ENCODE results near the gene SH3GL1. TPM values are rescaled to one million over a fixed set of nuclear protein-coding genes. Genes with fewer than 3 reads are reported as not detected.
A peak's percentile ranks its signal among the peaks of the same experiment; 100 is the strongest.
"Not testable (repeated sequence)": the region's sequence is repeated elsewhere in the genome, so short reads cannot be mapped to it uniquely, and the experiment has no call there.

Gene SH3GL1
- total and polyA plus RNA-seq, 2 experiments from 2014 or later: 81.7 to 114 TPM

- Histone ChIP-seq H3K79me2 (no peaks in the 10 kb centered on the region), H3K9me2 (replicated peaks; ENCODE audit: insufficient read depth) (no peaks in the 10 kb centered on the region), H3K27me3 (no peaks in the 10 kb centered on the region), H3K4me2 (no peak overlapping the region), H4K20me1 (ENCODE audit: insufficient read depth, poor library complexity, severe bottlenecking) (no peaks in the 10 kb centered on the region), H2AFZ (no peak overlapping the region), H3K4me1 (ENCODE audit: insufficient read depth) (peaks cover 12% of the 10 kb centered on the region), H3K27ac (no peak overlapping the region), H3K4me3 (no peak overlapping the region), H3K9me3 (ENCODE audit: low read depth) (no peaks in the 10 kb centered on the region), H3K36me3 (replicated peaks; ENCODE audit: insufficient read depth, low read depth) (no peaks in the 10 kb centered on the region)
- no peak for DNase-seq (ENCODE audit: low spot score)
- WGBS (ENCODE audit: low lambda C conversion rate, missing lambda C conversion rate): 97% methylated on average over 17 of the region's 19 CpGs
- TF ChIP-seq EZH2phosphoT487 (IDR thresholded peaks at IDR 0.05; ENCODE audit: low read depth, severe bottlenecking, unreplicated experiment) (no peak), CTCF (IDR thresholded peaks at IDR 0.05; ENCODE audit: poor library complexity) (no peak), EZH2 (IDR thresholded peaks at IDR 0.05; ENCODE audit: borderline replicate concordance) (no peak)
Measured at GRCh38 chr19:4329858-4330257, 70.5 kb downstream of the SH3GL1 start.

DNA sequence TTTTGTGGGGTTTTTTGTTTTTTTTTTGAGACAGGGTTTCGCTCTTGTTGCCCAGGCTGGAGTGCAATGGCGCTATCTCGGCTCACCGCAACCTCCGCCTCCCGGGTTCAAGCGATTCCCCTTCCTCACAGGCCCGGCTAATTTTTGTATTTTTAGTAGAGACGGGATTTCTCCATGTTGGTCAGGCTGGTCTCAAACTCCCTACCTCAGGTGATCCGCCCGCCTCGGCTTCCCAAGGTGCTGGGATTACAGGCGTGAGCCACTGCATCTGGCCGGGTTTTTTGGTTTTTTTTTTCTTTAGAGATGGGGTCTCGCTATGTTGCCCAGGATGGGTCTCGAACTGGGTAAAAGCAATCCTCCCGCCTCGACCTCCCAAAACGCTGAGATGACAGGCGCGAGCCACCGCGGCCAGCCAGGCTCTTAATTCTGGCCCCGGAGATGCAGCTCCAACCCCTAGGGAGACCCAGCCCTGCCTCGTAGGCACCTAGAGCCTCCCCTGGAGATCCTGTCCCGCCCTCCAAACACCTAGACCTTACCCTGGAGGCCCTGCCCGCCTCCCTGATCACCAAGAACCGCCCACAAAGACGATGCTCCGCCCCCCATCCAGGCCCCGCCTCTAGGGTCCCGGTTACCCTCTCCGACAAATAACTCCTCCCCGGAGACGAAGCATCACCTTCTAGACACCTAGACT is 71.2 kb downstream of the SH3GL1 start:
- not testable (repeated sequence) for H3K9me3 ChIP-seq (ENCODE audit: low read depth); H4K20me1 ChIP-seq (ENCODE audit: insufficient read depth, poor library complexity, severe bottlenecking); H3K27me3 ChIP-seq; H3K9me2 ChIP-seq (replicated peaks; ENCODE audit: insufficient read depth); H3K36me3 ChIP-seq (replicated peaks; ENCODE audit: insufficient read depth, low read depth); H3K27ac ChIP-seq; H3K79me2 ChIP-seq
- Histone ChIP-seq H3K4me2 (peak overlapping the region; percentile 82), H2AFZ (peak overlapping the region; percentile 42), H3K4me3 (peak overlapping the region; percentile 30), H3K4me1 (ENCODE audit: insufficient read depth) (peaks cover 12% of the 10 kb centered on the region)
- DNase-seq (ENCODE audit: low spot score): peak; percentile 30
- 78% methylated on average over 33 of the region's 35 CpGs for WGBS (ENCODE audit: low lambda C conversion rate, missing lambda C conversion rate)

DNA sequence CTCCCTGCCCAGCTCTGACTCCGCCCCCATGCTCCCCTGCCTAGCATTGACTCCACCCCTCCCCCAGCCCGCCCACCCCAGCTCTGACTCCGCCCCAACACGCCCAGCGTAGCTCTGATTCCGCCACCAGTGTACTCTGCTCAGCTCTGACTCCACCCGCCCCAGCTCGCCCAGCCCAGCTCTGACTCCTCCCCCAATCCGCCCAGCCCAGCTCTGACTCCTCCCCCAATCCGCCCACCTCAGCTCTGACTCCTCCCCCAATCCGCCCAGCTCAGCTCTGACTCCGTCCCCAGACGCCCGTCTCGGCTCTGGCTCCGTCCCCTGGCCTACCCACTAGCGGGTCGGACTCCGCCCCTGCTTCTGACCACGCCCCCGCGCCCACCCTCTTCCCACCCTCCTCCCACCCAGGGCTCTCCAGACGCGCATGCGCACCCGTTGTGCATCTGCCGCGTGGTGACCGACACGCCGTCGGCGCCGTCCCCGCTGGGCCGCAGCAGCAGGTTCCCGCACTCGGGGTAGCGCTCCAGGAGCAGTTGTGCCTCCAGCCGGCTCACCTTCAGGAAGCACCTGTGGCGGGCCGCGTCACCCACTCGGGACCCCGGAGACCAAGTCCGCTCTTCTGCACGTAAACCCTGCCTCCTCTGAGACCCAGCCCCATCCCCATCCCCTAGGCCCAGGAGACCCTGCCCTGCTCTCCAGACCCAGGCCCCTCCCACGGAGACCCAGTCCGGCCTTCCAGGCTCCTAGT is 71.9 kb downstream of the SH3GL1 start:
- Histone ChIP-seq H3K9me3 (ENCODE audit: low read depth) (no peaks in the 10 kb centered on the region), H3K4me3 (peak overlapping the region; percentile 30), H3K4me2 (peak overlapping the region; percentile 88), H3K9me2 (replicated peaks; ENCODE audit: insufficient read depth) (no peaks in the 10 kb centered on the region), H3K27me3 (no peaks in the 10 kb centered on the region), H3K79me2 (no peaks in the 10 kb centered on the region), H2AFZ (peak overlapping the region; percentile 55), H3K4me1 (ENCODE audit: insufficient read depth) (peaks cover 12% of the 10 kb centered on the region), H3K36me3 (replicated peaks; ENCODE audit: insufficient read depth, low read depth) (no peaks in the 10 kb centered on the region), H3K27ac (no peak overlapping the region), H4K20me1 (ENCODE audit: insufficient read depth, poor library complexity, severe bottlenecking) (no peaks in the 10 kb centered on the region)
- WGBS (ENCODE audit: low lambda C conversion rate, missing lambda C conversion rate): 9% methylated on average over 30 of the region's 49 CpGs
- peak; percentile 97 for DNase-seq (ENCODE audit: low spot score)
- TF ChIP-seq EZH2 (IDR thresholded peaks at IDR 0.05; ENCODE audit: borderline replicate concordance) (no peak), EZH2phosphoT487 (IDR thresholded peaks at IDR 0.05; ENCODE audit: low read depth, severe bottlenecking, unreplicated experiment) (no peak), CTCF (IDR thresholded peaks at IDR 0.05; ENCODE audit: poor library complexity) (no peak)

DNA sequence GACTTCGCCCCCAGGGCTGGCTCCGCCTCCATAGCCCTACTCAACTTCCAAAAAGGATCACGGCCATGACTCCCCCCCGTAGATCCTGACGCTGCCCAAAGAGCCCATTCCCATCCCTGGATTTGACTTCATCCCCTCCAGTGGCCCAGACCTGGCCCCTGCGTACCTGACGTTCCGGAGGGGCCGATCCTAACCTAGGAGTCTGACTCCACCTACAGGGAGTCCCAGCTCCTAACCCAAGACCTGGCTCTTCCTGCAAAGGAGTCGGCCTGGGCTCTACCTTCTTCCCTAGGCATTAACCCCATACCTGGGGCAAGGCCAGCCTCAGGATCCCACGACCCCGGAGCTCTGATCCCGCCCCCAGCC is 72.5 kb downstream of the SH3GL1 start:
- H3K79me2 ChIP-seq: no peaks in the 10 kb centered on the region
- 21% methylated on average over 13 of the region's 13 CpGs for WGBS (ENCODE audit: low lambda C conversion rate, missing lambda C conversion rate)
- TF ChIP-seq CTCF (IDR thresholded peaks at IDR 0.05; ENCODE audit: poor library complexity) (no peak), EZH2phosphoT487 (IDR thresholded peaks at IDR 0.05; ENCODE audit: low read depth, severe bottlenecking, unreplicated experiment) (no peak), EZH2 (IDR thresholded peaks at IDR 0.05; ENCODE audit: borderline replicate concordance) (no peak)
- H3K9me2 ChIP-seq (replicated peaks; ENCODE audit: insufficient read depth): no peaks in the 10 kb centered on the region
- H4K20me1 ChIP-seq (ENCODE audit: insufficient read depth, poor library complexity, severe bottlenecking): no peaks in the 10 kb centered on the region
- H3K4me2 ChIP-seq: peak overlapping the region; percentile 88
- H3K36me3 ChIP-seq (replicated peaks; ENCODE audit: insufficient read depth, low read depth): no peaks in the 10 kb centered on the region
- H3K4me1 ChIP-seq (ENCODE audit: insufficient read depth): peaks cover 12% of the 10 kb centered on the region
- H3K9me3 ChIP-seq (ENCODE audit: low read depth): no peaks in the 10 kb centered on the region
- DNase-seq (ENCODE audit: low spot score): no peak
- no peaks in the 10 kb centered on the region for H3K27me3 ChIP-seq
- peak overlapping the region; percentile 37 for H3K27ac ChIP-seq
- peak overlapping the region; percentile 28 for H3K4me3 ChIP-seq
- peak overlapping the region; percentile 55 for H2AFZ ChIP-seq

All from hepatocyte (in vitro differentiated cells).